ENCODE results near the gene BMF.

BMF gene

DNA sequence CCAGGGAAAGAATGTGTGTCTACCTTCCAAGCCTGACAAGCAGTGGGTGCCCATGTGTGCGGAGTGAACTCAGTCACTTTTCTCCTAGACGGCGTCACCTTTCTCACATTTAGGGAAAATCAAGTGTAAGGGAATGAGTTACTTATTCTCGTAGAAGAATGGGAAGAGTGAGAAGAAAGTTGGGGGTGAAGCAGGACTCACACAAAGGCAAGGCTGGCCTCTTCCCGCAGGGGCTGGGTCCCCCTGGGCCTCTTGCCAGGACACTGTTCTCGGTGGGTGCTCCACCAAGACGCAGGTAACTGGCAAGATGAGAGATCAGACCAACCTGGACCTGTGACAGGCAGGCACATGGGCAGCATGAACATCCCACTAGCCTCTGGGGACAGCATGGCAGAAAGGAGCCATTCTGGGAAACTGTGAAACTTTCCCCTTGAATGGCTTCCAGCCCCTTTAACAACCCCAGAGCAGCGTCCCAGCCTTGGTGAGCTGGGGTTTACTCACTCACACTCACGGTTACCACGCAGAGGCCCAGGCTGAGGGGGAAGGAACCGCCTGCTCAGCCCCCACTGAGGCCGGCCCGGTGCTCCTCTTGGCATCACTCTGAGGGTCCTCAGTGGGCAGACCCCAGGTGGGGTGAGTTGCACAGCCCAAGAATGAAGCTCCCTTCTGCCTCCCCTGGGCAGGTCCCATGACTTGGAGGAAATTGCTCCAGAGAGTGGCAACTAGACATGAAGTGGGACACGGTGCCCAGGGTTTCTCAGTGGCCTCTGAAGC, 54.7 kb downstream of the BMF start:
- Histone ChIP-seq H3K4ac (ENCODE audit: low read depth in 1 of 2, low read length in 2 of 2) (no peak overlapping the region), H2BK12ac (ENCODE audit: low read length in 2 of 2) (peak overlapping the region in 1 of 2 experiments; percentile 33), H3K4me1 (ENCODE audit: control insufficient read depth, insufficient read depth, low read depth, low read length) (peaks cover 55% of the 10 kb centered on the region), H2AFZ (ENCODE audit: low read depth, low read length) (no peak overlapping the region), H2BK120ac (ENCODE audit: low read depth, low read length) (no peak overlapping the region), H3K79me1 (replicated peaks; ENCODE audit: low read length, poor library complexity, severe bottlenecking) (no peaks in the 10 kb centered on the region), H3K27me3 (ENCODE audit: control insufficient read depth in 1 of 2, insufficient read depth in 1 of 2, low read length in 2 of 2) (no peaks in the 10 kb centered on the region), H3K18ac (ENCODE audit: low read depth in 1 of 2, low read length in 2 of 2) (peak overlapping the region in 1 of 2 experiments; percentile 91), H2BK15ac (ENCODE audit: low read depth, poor library complexity, severe bottlenecking) (peak overlapping the region; percentile 68), H4K8ac (ENCODE audit: low read length) (no peak overlapping the region), H3K9ac (ENCODE audit: low read length) (no peak overlapping the region), H3K27ac (ENCODE audit: low read length, poor library complexity, severe bottlenecking) (peak overlapping the region; percentile 49), H3K4me2 (ENCODE audit: low read length, poor library complexity, severe bottlenecking) (no peak overlapping the region), H3K9me3 (ENCODE audit: control insufficient read depth, low read length) (no peaks in the 10 kb centered on the region), H3K14ac (ENCODE audit: low read length in 2 of 2) (peak overlapping the region in 1 of 2 experiments; percentile 49), H4K91ac (ENCODE audit: low read length) (no peak overlapping the region), H3K23ac (ENCODE audit: low read length in 2 of 2) (no peak overlapping the region), H3K4me3 (ENCODE audit: insufficient read depth in 1 of 2, low read depth in 1 of 2, low read length in 2 of 2) (no peak overlapping the region), H3K36me3 (ENCODE audit: control insufficient read depth in 1 of 2, insufficient read depth in 2 of 2, low read depth in 1 of 2, low read length in 2 of 2) (peaks cover 0 to 5% of the 10 kb centered on the region in 2 experiments), H2AK5ac (ENCODE audit: low read length, severe bottlenecking) (peak overlapping the region; percentile 47), H2BK5ac (ENCODE audit: low read depth, low read length, poor library complexity, severe bottlenecking) (peak overlapping the region; percentile 66)
- DNase-seq: no peak
- 81% methylated on average over 14 of the region's 14 CpGs for WGBS

DNA sequence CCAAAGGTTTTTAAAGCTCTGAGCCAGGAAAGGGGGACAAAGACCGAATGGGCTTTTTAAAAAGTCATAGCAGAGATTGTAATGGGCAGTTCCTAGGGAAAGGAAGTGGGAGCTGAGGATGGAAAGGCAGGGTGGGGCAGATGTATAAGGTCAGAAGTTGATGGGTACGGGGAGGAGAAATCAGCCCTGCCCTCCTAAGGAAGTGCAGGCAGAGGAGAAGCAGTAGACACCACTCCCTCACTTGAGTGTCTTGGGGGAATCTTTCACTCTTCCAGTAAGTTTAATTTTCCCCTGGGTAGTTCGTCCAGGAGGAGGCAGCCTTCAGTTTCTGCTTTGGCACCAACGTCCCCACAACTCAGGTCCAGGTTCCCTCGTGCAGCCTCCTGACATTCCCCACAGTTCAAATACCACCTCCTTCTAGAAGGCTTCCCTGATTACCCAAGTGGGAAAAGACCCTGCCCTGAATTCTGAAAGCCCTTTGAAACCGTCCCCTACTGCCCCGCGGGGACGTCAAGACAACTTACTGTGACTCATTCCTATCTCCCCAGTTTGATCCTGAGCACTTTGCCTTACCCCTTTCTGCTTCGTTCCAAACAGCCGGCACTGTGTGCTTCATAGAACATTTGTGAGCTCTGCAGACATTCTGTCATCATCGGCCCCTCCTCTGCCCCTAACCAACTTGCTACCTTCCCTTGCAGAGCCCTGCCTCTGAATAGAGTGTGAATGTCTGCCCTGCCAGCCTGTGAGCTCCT, 55.4 kb downstream of the BMF start:
- H3K27me3 ChIP-seq (ENCODE audit: control insufficient read depth in 1 of 2, insufficient read depth in 1 of 2, low read length in 2 of 2): no peaks in the 10 kb centered on the region
- H3K18ac ChIP-seq (ENCODE audit: low read depth in 1 of 2, low read length in 2 of 2): no peak overlapping the region
- no peak overlapping the region for H3K14ac ChIP-seq (ENCODE audit: low read length in 2 of 2)
- H4K91ac ChIP-seq (ENCODE audit: low read length): no peak overlapping the region
- no peak overlapping the region for H2BK5ac ChIP-seq (ENCODE audit: low read depth, low read length, poor library complexity, severe bottlenecking)
- no peaks in the 10 kb centered on the region for H3K9me3 ChIP-seq (ENCODE audit: control insufficient read depth, low read length)
- H3K4me3 ChIP-seq (ENCODE audit: insufficient read depth in 1 of 2, low read depth in 1 of 2, low read length in 2 of 2): no peak overlapping the region
- peak overlapping the region; percentile 47 for H2AK5ac ChIP-seq (ENCODE audit: low read length, severe bottlenecking)
- H2BK120ac ChIP-seq (ENCODE audit: low read depth, low read length): no peak overlapping the region
- no peak overlapping the region for H3K4ac ChIP-seq (ENCODE audit: low read depth in 1 of 2, low read length in 2 of 2)
- no peak for DNase-seq
- no peak overlapping the region for H3K23ac ChIP-seq (ENCODE audit: low read length in 2 of 2)
- no peak overlapping the region for H3K9ac ChIP-seq (ENCODE audit: low read length)
- H3K4me1 ChIP-seq (ENCODE audit: control insufficient read depth, insufficient read depth, low read depth, low read length): peaks cover 58% of the 10 kb centered on the region
- H2BK15ac ChIP-seq (ENCODE audit: low read depth, poor library complexity, severe bottlenecking): no peak overlapping the region
- H2AFZ ChIP-seq (ENCODE audit: low read depth, low read length): no peak overlapping the region
- peak overlapping the region in 1 of 2 experiments; percentile 16 for H2BK12ac ChIP-seq (ENCODE audit: low read length in 2 of 2)
- peaks cover 0 to 5% of the 10 kb centered on the region in 2 experiments for H3K36me3 ChIP-seq (ENCODE audit: control insufficient read depth in 1 of 2, insufficient read depth in 2 of 2, low read depth in 1 of 2, low read length in 2 of 2)
- H3K27ac ChIP-seq (ENCODE audit: low read length, poor library complexity, severe bottlenecking): peak overlapping the region; percentile 49
- H3K4me2 ChIP-seq (ENCODE audit: low read length, poor library complexity, severe bottlenecking): no peak overlapping the region
- WGBS: 66% methylated on average over 12 of the region's 12 CpGs
- no peak overlapping the region for H4K8ac ChIP-seq (ENCODE audit: low read length)
- no peaks in the 10 kb centered on the region for H3K79me1 ChIP-seq (replicated peaks; ENCODE audit: low read length, poor library complexity, severe bottlenecking)

DNA sequence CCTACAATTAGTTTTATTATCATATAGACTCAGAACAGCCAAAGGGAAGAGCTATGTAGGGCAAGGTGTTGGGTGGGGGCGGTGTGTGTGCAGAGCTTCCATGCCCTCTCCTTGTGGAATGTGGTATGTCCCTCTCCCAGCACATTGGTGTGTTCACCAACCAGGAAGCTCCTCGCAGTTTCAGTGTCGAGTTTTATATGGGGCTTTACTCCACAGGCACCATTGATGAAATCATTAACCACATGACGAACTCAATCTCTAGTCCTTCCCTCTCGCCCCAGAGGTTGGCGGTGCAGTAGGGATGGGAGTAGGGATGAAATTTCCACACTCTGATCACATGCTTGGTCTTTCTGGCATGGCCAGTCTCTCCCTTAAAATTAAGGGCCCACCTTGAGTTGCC, 56.1 kb downstream of the BMF start:
- Histone ChIP-seq H3K79me1 (replicated peaks; ENCODE audit: low read length, poor library complexity, severe bottlenecking) (no peaks in the 10 kb centered on the region), H2AK5ac (ENCODE audit: low read length, severe bottlenecking) (peak overlapping the region; percentile 47), H2BK12ac (ENCODE audit: low read length in 2 of 2) (peak overlapping the region in 1 of 2 experiments; percentile 17), H3K4ac (ENCODE audit: low read depth in 1 of 2, low read length in 2 of 2) (no peak overlapping the region), H4K8ac (ENCODE audit: low read length) (no peak overlapping the region), H3K4me1 (ENCODE audit: control insufficient read depth, insufficient read depth, low read depth, low read length) (peaks cover 64% of the 10 kb centered on the region), H3K36me3 (ENCODE audit: control insufficient read depth in 1 of 2, insufficient read depth in 2 of 2, low read depth in 1 of 2, low read length in 2 of 2) (peaks cover 0 to 5% of the 10 kb centered on the region in 2 experiments), H2AFZ (ENCODE audit: low read depth, low read length) (no peak overlapping the region), H2BK5ac (ENCODE audit: low read depth, low read length, poor library complexity, severe bottlenecking) (no peak overlapping the region), H3K4me2 (ENCODE audit: low read length, poor library complexity, severe bottlenecking) (no peak overlapping the region), H3K4me3 (ENCODE audit: insufficient read depth in 1 of 2, low read depth in 1 of 2, low read length in 2 of 2) (no peak overlapping the region), H2BK120ac (ENCODE audit: low read depth, low read length) (no peak overlapping the region), H3K18ac (ENCODE audit: low read depth in 1 of 2, low read length in 2 of 2) (peak overlapping the region in 1 of 2 experiments; percentile 22), H3K27me3 (ENCODE audit: control insufficient read depth in 1 of 2, insufficient read depth in 1 of 2, low read length in 2 of 2) (no peaks in the 10 kb centered on the region), H3K9ac (ENCODE audit: low read length) (no peak overlapping the region), H3K27ac (ENCODE audit: low read length, poor library complexity, severe bottlenecking) (peak overlapping the region; percentile 49), H4K91ac (ENCODE audit: low read length) (no peak overlapping the region), H2BK15ac (ENCODE audit: low read depth, poor library complexity, severe bottlenecking) (no peak overlapping the region), H3K14ac (ENCODE audit: low read length in 2 of 2) (no peak overlapping the region), H3K23ac (ENCODE audit: low read length in 2 of 2) (no peak overlapping the region), H3K9me3 (ENCODE audit: control insufficient read depth, low read length) (no peaks in the 10 kb centered on the region)
- 93% methylated on average over 3 of the region's 6 CpGs for WGBS
- no peak for DNase-seq
